ENCODE results near the gene DCTN4. TPM values are rescaled to one million over a fixed set of nuclear protein-coding genes. Genes with fewer than 3 reads are reported as not detected.
"Not testable (repeated sequence)": the region's sequence is repeated elsewhere in the genome, so short reads cannot be mapped to it uniquely, and the experiment has no call there.

The DCTN4 gene
- total RNA-seq, 1 donor: 66.2 TPM

GRCh38 chr5:150794927-150795326 is 36.1 kb upstream of the DCTN4 start:
- Histone ChIP-seq H3K4me1 (ENCODE audit: insufficient read depth, low read length) (peaks cover 18% of the 10 kb centered on the region), H3K4me2 (ENCODE audit: insufficient read depth, low read length) (no peak overlapping the region), H2AFZ (ENCODE audit: low read length) (no peak overlapping the region), H3K27me3 (ENCODE audit: insufficient read depth, low read length) (no peaks in the 10 kb centered on the region), H3K9me3 (ENCODE audit: low read depth, low read length) (no peaks in the 10 kb centered on the region), H3K79me2 (ENCODE audit: insufficient read depth, low read length) (peaks cover 66% of the 10 kb centered on the region), H3K27ac (ENCODE audit: low read depth, low read length) (no peak overlapping the region), H3K36me3 (ENCODE audit: insufficient read depth, low read length) (peaks cover 44% of the 10 kb centered on the region), H4K20me1 (ENCODE audit: insufficient read depth, low read length) (peaks cover 14% of the 10 kb centered on the region), H3K4me3 (ENCODE audit: insufficient read depth, low read length) (no peak overlapping the region)
- no peak for TF ChIP-seq CTCF (IDR thresholded peaks at IDR 0.05; ENCODE audit: extremely low read depth, low read depth, low read length)
- DNase-seq (ENCODE audit: insufficient read length, low spot score, missing footprints): no peak

DNA sequence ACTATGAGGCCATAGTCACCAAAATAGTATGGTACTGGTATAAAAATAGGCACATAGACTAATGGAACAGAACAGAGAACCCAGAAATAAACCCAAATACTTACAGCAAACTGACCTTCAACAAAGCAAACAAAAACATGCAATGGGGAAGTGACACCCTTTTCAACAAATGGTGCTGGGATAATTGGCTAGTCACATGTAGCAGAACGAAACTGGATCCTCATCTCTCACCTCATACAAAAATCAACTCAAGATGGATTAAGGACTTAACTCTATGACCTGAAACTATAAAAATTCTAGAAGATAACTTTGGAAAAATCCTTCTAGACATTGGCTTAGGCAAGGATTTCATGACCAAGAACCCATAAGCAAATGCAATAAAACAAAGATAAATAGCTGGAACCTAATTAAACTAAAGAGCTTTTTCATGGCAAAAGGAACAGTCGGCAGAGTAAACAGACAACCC is 34.6 kb upstream of the DCTN4 start:
- not testable (repeated sequence) for DNase-seq (ENCODE audit: insufficient read length, low spot score, missing footprints); H3K27me3 ChIP-seq (ENCODE audit: insufficient read depth, low read length); H3K4me2 ChIP-seq (ENCODE audit: insufficient read depth, low read length); H2AFZ ChIP-seq (ENCODE audit: low read length); H3K27ac ChIP-seq (ENCODE audit: low read depth, low read length); H3K4me3 ChIP-seq (ENCODE audit: insufficient read depth, low read length); H3K9me3 ChIP-seq (ENCODE audit: low read depth, low read length)
- Histone ChIP-seq H4K20me1 (ENCODE audit: insufficient read depth, low read length) (peaks cover 14% of the 10 kb centered on the region), H3K36me3 (ENCODE audit: insufficient read depth, low read length) (peaks cover 36% of the 10 kb centered on the region), H3K4me1 (ENCODE audit: insufficient read depth, low read length) (peaks cover 33% of the 10 kb centered on the region), H3K79me2 (ENCODE audit: insufficient read depth, low read length) (peaks cover 79% of the 10 kb centered on the region)

- Histone ChIP-seq H3K4me1 (ENCODE audit: insufficient read depth, low read length) (peaks cover 52% of the 10 kb centered on the region), H3K79me2 (ENCODE audit: insufficient read depth, low read length) (peaks cover 94% of the 10 kb centered on the region), H3K4me2 (ENCODE audit: insufficient read depth, low read length) (peak overlapping the region; percentile 65), H3K27me3 (ENCODE audit: insufficient read depth, low read length) (no peaks in the 10 kb centered on the region), H4K20me1 (ENCODE audit: insufficient read depth, low read length) (peaks cover 14% of the 10 kb centered on the region), H2AFZ (ENCODE audit: low read length) (no peak overlapping the region), H3K36me3 (ENCODE audit: insufficient read depth, low read length) (peaks cover 21% of the 10 kb centered on the region), H3K4me3 (ENCODE audit: insufficient read depth, low read length) (no peak overlapping the region), H3K27ac (ENCODE audit: low read depth, low read length) (peak overlapping the region; percentile 89), H3K9me3 (ENCODE audit: low read depth, low read length) (no peaks in the 10 kb centered on the region)
- TF ChIP-seq CTCF (IDR thresholded peaks at IDR 0.05; ENCODE audit: extremely low read depth, low read depth, low read length): no peak
- no peak for DNase-seq (ENCODE audit: insufficient read length, low spot score, missing footprints)
Observed at GRCh38 chr5:150791536-150791935, 32.7 kb upstream of the DCTN4 start.

DNA sequence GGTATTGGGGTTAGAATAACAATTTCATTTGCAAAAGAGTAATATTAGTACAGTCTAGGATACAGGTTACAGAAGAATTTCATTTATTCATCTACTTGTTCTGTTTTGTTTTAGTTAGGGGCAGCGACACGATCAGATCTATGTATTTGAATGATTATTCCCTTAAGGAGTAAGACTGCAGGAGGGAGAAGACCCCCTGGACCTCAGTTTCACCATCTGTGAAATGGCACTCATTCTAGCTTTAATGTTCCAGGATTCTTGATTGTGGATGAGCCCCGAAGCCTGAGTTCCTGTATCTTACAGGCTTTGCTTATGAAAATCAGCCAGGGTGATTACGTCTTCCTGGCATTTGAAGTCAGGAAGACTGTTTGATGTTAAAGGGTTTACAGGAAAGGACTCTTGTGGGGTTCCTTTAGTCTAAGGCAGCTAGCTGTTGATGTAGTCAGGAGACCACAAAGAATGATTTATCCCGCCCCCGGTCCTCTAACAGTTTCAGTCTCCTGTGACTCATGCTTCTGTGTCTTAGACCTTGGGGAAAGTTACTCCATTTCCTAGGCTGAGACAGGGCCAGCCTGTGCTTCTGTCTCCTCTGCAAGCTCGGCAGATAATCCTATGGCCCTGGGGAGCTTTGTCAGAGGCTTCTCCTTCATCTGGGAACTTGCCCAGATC is 31.3 kb upstream of the DCTN4 start:
- Histone ChIP-seq H3K36me3 (ENCODE audit: insufficient read depth, low read length) (peaks cover 14% of the 10 kb centered on the region), H4K20me1 (ENCODE audit: insufficient read depth, low read length) (peaks cover 8% of the 10 kb centered on the region), H3K27ac (ENCODE audit: low read depth, low read length) (peak overlapping the region; percentile 89), H2AFZ (ENCODE audit: low read length) (no peak overlapping the region), H3K9me3 (ENCODE audit: low read depth, low read length) (no peaks in the 10 kb centered on the region), H3K4me2 (ENCODE audit: insufficient read depth, low read length) (peak overlapping the region; percentile 65), H3K4me3 (ENCODE audit: insufficient read depth, low read length) (peak overlapping the region; percentile 38), H3K27me3 (ENCODE audit: insufficient read depth, low read length) (no peaks in the 10 kb centered on the region), H3K4me1 (ENCODE audit: insufficient read depth, low read length) (peaks cover 58% of the 10 kb centered on the region), H3K79me2 (ENCODE audit: insufficient read depth, low read length) (peaks cover 94% of the 10 kb centered on the region)
- TF ChIP-seq CTCF (IDR thresholded peaks at IDR 0.05; ENCODE audit: extremely low read depth, low read depth, low read length): no peak
- DNase-seq (ENCODE audit: insufficient read length, low spot score, missing footprints): peak; percentile 85

All from osteoblast (primary cell).